ENCODE data around the gene RPRD1A.

DNA sequence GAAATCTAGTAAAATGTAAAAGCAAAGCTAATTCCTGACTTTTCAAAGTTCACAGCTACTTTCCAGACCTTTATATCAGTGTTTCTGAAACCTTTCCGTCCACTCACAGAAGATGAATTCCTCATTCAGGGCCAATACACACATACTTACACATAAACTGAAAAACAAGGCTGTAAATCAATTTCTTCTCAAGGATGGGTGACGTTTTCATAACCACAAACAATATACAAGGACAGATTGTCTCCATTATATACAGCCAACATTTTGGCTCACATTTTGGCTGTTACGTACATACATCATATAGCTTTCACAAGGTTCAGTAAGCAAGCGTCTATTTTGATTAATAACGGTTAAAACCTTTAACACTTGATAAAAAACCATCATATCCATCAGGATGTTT lies 1.4 kb downstream of the RPRD1A start:
- no peak for TF ChIP-seq POLR2AphosphoS5 (IDR thresholded peaks at IDR 0.05; ENCODE audit: low read depth, low read length)
- TF ChIP-seq FOXP2 (optimal IDR thresholded peaks at IDR 0.05; ENCODE audit: borderline replicate concordance, extremely low read depth, extremely low read length, insufficient read depth): no peak
- TF ChIP-seq, protein P1, sequence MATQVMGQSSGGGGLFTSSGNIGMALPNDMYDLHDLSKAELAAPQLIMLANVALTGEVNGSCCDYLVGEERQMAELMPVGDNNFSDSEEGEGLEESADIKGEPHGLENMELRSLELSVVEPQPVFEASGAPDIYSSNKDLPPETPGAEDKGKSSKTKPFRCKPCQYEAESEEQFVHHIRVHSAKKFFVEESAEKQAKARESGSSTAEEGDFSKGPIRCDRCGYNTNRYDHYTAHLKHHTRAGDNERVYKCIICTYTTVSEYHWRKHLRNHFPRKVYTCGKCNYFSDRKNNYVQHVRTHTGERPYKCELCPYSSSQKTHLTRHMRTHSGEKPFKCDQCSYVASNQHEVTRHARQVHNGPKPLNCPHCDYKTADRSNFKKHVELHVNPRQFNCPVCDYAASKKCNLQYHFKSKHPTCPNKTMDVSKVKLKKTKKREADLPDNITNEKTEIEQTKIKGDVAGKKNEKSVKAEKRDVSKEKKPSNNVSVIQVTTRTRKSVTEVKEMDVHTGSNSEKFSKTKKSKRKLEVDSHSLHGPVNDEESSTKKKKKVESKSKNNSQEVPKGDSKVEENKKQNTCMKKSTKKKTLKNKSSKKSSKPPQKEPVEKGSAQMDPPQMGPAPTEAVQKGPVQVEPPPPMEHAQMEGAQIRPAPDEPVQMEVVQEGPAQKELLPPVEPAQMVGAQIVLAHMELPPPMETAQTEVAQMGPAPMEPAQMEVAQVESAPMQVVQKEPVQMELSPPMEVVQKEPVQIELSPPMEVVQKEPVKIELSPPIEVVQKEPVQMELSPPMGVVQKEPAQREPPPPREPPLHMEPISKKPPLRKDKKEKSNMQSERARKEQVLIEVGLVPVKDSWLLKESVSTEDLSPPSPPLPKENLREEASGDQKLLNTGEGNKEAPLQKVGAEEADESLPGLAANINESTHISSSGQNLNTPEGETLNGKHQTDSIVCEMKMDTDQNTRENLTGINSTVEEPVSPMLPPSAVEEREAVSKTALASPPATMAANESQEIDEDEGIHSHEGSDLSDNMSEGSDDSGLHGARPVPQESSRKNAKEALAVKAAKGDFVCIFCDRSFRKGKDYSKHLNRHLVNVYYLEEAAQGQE (IDR thresholded peaks at IDR 0.05; ENCODE audit: insufficient read depth in 1 of 2, low read depth in 2 of 2, low read length in 2 of 2): no peak
- TF ChIP-seq TAF1 (IDR thresholded peaks at IDR 0.05; ENCODE audit: borderline replicate concordance, insufficient read depth, low read length): no peak
